BJ (cell line): ENCODE data around the gene ZNF775. TPM values are rescaled to one million over a fixed set of nuclear protein-coding genes. Genes with fewer than 3 reads are reported as not detected.

Experiments used
- CTCF ChIA-PET: fragments of 350-600 bp; formaldehyde crosslinking; extraction: SDS; loops from one replicate; lab custom pipeline; 2021; ENCODE audit warnings: antibody characterized with exemption, inconsistent platforms; lab: Yijun Ruan, JAX
- POLR2A ChIA-PET: fragments of 300-600 bp; sonication (Branson Sonifier 250); formaldehyde crosslinking; extraction: SDS; loops from one replicate; lab custom pipeline; 2021; ENCODE audit warnings: antibody characterized with exemption; lab: Charles Lee
- DNase-seq: peaks from one replicate; pipeline ENCODE4 v3.0.0-alpha.2; 2011; ENCODE audit warnings: low read depth
- H3K27me3 ChIP-seq: 2 replicates; pipeline ENCODE4 v1.6.0; 2011; ENCODE audit warnings: low read length; ENCODE audit not compliant: control insufficient read depth, insufficient read depth
- H3K36me3 ChIP-seq: 2 replicates; pipeline ENCODE4 v1.5.1; 2011; ENCODE audit warnings: low read length; ENCODE audit not compliant: control insufficient read depth, insufficient read depth
- H3K4me3 ChIP-seq: 2 replicates; pipeline ENCODE4 v1.5.1; 2011; ENCODE audit warnings: low read depth, mild to moderate bottlenecking, control low read depth, low read length
- polyA plus RNA-seq: library from polyadenylated mRNA; depleted of rRNA; stranded (reverse); fragments of >200 nt; gene quantifications from 2 replicates; pipeline ENCODE4 v1.2.3, GENCODE V29; 2011
- TF ChIP-seq, protein P1 (sequence below): IDR thresholded peaks from 2 replicates; pipeline ENCODE4 v1.5.1; 2011; ENCODE audit warnings: low read depth, mild to moderate bottlenecking, control low read depth, inconsistent platforms, low read length, moderate library complexity; ENCODE audit not compliant: insufficient read depth

ZNF775 gene
- polyA plus RNA-seq, 1 experiment, result 2.1 TPM

- CTCF ChIA-PET, result interaction anchor here (0.7 to 3.5 kb wide), 3 partner anchors 11 to 52 kb away, joined by 3 to 25 read pairs (median 13); no protein-coding TSS in a partner anchor
- peak overlapping the region; percentile 58 for H3K4me3 ChIP-seq
- POLR2A ChIA-PET, result no interaction called here
- H3K36me3 ChIP-seq, result peaks cover 12% of the 10 kb centered on the region
- no peaks in the 10 kb centered on the region for H3K27me3 ChIP-seq
- TF ChIP-seq, protein P1, sequence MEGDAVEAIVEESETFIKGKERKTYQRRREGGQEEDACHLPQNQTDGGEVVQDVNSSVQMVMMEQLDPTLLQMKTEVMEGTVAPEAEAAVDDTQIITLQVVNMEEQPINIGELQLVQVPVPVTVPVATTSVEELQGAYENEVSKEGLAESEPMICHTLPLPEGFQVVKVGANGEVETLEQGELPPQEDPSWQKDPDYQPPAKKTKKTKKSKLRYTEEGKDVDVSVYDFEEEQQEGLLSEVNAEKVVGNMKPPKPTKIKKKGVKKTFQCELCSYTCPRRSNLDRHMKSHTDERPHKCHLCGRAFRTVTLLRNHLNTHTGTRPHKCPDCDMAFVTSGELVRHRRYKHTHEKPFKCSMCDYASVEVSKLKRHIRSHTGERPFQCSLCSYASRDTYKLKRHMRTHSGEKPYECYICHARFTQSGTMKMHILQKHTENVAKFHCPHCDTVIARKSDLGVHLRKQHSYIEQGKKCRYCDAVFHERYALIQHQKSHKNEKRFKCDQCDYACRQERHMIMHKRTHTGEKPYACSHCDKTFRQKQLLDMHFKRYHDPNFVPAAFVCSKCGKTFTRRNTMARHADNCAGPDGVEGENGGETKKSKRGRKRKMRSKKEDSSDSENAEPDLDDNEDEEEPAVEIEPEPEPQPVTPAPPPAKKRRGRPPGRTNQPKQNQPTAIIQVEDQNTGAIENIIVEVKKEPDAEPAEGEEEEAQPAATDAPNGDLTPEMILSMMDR, result no peak
- DNase-seq, result no peak
Measured at GRCh38 chr7:150367677-150368095, 11.4 kb upstream of the ZNF775 start.

DNA sequence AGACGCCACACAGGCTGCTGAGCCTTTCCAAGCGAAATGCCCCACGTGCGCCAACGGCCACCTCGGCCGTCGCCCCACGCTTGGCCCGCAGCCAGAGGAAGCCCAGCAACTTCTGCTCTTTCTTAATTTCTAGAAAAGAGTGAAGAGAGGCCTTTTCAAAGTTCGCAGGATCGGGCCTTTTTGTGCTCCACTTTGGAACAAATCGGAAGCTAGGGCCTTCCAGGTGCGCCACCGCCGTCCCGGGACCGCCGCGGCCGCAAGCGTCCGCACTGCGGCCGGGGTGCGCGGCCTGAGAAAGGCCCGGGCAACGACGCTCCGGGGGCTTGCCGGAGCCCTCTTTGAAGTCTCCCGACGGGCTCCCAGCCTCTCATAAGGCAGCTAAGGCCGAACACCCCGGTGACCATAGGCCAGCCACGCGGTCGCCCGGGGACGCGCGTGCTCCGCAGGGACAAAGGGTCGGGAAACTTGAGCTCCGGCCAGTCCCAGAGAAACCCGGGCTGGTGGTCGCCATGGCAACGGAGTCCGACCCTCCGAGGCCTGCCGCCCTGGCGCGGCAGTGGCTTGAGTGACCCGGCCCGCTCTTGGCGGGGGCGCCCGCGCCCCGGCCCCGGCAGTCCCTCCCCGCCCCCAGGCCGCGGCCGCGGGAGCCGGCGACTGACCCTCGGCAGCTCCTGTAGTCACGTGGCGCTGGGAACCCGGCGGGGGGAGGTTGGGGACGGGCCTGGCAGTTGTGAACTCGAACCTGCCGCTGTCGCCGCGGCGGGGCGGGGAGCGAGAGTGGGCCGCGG lies 10.8 kb upstream of the ZNF775 start, which contains the start of gene REPIN1:
REPIN1 (plus strand) TSS at position 727 of the 788 bp plus-strand sequence. CDS start 890 bp downstream, outside the sequence.
- DNase-seq, result no peak
- CTCF ChIA-PET, result interaction anchor here (0.7 to 3.3 kb wide), 5 partner anchors 11 to 54 kb away, joined by 3 to 13 read pairs (median 4); no protein-coding TSS in a partner anchor
- TF ChIP-seq, protein P1, result no peak
- Histone ChIP-seq H3K36me3 (peaks cover 18% of the 10 kb centered on the region), H3K27me3 (no peaks in the 10 kb centered on the region), H3K4me3 (peak within 1 kb of the TSS; percentile 58)
- POLR2A ChIA-PET, result interaction anchor here (0.6 to 0.8 kb wide), 3 partner anchors 10 to 38 kb away, joined by 3 to 4 read pairs (median 3); no protein-coding TSS in a partner anchor

- TF ChIP-seq, protein P1, result no peak
- H3K27me3 ChIP-seq, result no peaks in the 10 kb centered on the region
- H3K36me3 ChIP-seq, result peaks cover 23% of the 10 kb centered on the region
- ChIA-PET CTCF (interaction anchor here (0.8 to 3.3 kb wide), 6 partner anchors 12 to 53 kb away, joined by 3 to 13 read pairs (median 4); no protein-coding TSS in a partner anchor), POLR2A (interaction anchor here (0.6 to 0.8 kb wide), 4 partner anchors 9 to 37 kb away, joined by 3 to 4 read pairs (median 4); no protein-coding TSS in a partner anchor)
- H3K4me3 ChIP-seq, result peak overlapping the region; percentile 58
- DNase-seq, result no peak
Measured at GRCh38 chr7:150368884-150369747, 10.0 kb upstream of the ZNF775 start.

DNA sequence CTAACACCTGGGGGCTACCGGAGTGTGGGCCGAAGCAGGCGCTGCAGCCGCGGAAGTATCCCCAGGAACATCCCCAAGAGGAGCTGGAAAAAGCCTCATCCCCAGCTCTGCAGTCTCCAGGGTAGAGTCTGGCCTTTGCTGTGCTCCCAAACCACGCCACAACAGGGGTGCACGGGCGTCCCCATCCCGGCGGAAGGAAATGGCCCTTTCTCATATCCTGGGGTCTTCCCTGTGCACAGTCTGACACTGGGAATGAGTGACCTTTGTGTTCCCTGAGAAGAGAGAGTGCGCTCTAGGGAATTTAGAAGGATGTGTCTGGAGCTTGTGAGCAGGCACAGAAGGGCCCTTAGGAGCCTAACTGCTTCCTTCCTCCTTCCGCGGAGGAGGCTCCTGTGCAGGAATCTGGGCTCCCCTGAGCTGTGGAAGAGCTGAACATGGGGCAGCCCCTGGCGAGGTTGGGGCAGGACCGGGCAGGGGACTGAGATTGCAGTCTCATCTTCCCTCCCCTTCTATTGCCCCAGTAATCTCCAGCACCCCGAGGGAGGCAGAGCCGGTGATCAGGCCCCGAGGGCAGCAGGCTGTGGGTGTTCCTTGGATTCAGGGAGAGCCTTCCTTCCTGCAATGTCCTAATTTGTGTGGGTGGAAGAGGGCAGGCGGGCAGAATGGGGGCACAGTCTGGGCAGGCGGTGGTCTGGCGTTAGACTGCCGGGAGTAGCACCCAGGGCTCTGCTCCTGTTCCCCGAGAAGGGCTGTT lies 9.2 kb upstream of the ZNF775 start:
- DNase-seq, result no peak
- Histone ChIP-seq H3K27me3 (no peaks in the 10 kb centered on the region), H3K4me3 (peak overlapping the region; percentile 58), H3K36me3 (peaks cover 27% of the 10 kb centered on the region)
- ChIA-PET CTCF (interaction anchor here (0.7 to 3.3 kb wide), 5 partner anchors 11 to 52 kb away, joined by 3 to 13 read pairs (median 3); no protein-coding TSS in a partner anchor), POLR2A (interaction anchor here (0.6 to 0.9 kb wide), 2 partner anchors 14 to 16 kb away, joined by 3 to 4 read pairs; no protein-coding TSS in a partner anchor)
- TF ChIP-seq, protein P1, result no peak
